PC-9 (cell line): ENCODE results near the gene KLK14.

Source experiments
- EZH2 ChIP-seq: fragments of 200-600 bp; sonication (generic); IDR thresholded peaks from 2 replicates; pipeline ENCODE4 v1.8.0; 2017; ENCODE audit warnings: antibody characterized with exemption, low read depth
- TF ChIP-seq, protein P1 (sequence below): fragments of 200-600 bp; sonication (generic); conservative IDR thresholded peaks from 2 replicates; pipeline ENCODE4 v1.6.1; 2017; ENCODE audit warnings: mixed run types, antibody characterized with exemption, mild to moderate bottlenecking, moderate library complexity

DNA sequence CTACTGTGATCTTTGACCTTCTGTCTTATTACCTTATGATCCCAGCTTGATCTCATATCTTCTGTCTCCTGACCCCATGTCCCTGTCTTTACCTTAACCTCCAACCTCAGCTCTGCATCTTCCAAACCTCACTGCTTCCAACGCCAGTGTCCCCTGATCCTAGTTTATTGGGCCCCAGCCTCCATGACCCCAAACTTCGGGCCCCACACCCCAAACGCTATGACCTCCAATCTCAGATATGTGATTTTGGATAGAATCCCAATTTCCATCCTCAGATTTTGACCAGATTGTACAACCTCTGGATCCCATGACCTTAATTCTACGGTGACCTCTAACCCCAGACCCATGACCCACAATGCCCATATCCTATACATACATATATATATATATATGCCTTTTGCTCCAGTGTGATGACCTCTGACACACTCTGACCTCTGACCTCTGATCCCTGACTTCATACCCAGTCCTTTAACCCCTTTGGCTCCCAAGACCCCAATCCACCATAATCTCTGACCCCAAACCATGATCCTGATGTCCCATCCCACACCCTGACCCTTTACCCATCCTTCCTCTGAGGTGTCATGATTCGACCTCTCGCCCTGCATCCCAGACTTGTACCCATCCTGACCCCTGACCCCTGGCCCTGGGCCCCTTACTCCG lies 51.3 kb downstream of the KLK14 start:
- TF ChIP-seq, protein P1, sequence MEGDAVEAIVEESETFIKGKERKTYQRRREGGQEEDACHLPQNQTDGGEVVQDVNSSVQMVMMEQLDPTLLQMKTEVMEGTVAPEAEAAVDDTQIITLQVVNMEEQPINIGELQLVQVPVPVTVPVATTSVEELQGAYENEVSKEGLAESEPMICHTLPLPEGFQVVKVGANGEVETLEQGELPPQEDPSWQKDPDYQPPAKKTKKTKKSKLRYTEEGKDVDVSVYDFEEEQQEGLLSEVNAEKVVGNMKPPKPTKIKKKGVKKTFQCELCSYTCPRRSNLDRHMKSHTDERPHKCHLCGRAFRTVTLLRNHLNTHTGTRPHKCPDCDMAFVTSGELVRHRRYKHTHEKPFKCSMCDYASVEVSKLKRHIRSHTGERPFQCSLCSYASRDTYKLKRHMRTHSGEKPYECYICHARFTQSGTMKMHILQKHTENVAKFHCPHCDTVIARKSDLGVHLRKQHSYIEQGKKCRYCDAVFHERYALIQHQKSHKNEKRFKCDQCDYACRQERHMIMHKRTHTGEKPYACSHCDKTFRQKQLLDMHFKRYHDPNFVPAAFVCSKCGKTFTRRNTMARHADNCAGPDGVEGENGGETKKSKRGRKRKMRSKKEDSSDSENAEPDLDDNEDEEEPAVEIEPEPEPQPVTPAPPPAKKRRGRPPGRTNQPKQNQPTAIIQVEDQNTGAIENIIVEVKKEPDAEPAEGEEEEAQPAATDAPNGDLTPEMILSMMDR = no peak
- TF ChIP-seq EZH2 = no peak
